T1000 (cell line): ENCODE data around the gene PTPRN2.
"Not testable (repeated sequence)": the region's sequence is repeated elsewhere in the genome, so short reads cannot be mapped to it uniquely, and the experiment has no call there.

Experiments
- DNase-seq: peaks from one replicate; lab custom pipeline; 2025; ENCODE audit warnings: mixed read lengths; lab: John Stamatoyannopoulos, UW

PTPRN2 gene

GRCh38 chr7:157715071-157715937 is 872.3 kb downstream of the PTPRN2 start:
- no peak for DNase-seq

DNA sequence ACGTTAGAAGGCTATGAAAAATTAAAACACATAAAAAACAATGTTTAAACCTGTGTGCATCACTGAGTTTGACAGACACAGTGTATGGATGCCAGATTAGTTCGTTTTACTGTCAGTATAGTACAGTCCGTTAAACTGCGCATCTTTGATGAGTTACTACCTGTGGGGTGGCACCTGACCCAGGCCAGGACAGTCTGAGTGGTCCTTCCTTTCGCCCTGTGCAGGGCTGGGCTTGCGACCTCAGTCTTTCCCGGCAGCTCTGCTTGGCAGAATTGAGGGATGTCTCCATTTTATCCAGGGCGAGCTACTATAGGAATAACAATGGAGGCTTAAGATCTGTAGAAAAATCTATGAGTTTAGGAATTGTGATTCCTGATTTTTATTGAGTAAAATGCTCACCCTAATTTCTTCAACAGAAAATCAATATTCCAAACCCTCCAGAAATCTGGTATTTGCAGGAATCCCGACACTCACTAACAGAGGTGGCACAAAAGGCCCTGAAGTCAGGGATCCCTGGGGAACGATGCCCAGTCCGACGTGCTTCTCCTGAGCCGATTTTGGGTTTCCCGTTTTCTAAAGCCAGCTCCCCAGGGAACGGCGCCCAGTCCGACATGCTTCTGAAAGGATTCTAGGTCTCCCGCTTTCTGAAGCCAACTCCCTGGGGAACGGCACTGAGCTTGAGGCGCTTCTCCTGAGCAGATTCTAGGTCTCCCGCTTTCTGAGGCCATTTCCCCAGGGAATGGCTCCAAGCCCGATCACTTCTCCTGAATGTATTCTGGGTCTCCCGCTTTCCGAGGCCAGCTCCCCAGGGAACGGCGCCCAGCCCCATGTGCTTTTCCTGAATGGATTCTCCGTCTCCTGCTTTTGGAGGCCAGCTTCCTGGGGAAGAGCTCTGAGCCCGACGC is 873.2 kb downstream of the PTPRN2 start:
- no peak for DNase-seq

DNA sequence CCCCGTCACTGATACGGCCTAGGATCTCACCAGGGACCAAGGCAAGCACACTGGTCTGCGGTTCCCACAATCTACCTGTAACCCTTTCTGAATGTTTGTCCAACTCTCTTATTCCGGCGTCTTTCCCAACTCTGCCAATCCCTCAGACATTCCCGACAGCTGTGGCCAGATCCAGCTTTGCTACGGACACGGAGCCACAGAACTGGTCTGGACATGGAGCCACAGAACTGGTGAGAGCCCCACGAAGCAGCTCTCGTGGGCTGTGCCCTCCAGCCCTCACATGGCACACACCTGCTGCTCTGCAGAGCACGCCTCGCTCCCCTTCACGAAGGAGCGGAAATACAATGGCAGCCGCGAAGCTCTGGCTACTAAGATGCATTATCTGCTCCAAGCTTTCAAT is 874.0 kb downstream of the PTPRN2 start:
- no peak for DNase-seq

DNA sequence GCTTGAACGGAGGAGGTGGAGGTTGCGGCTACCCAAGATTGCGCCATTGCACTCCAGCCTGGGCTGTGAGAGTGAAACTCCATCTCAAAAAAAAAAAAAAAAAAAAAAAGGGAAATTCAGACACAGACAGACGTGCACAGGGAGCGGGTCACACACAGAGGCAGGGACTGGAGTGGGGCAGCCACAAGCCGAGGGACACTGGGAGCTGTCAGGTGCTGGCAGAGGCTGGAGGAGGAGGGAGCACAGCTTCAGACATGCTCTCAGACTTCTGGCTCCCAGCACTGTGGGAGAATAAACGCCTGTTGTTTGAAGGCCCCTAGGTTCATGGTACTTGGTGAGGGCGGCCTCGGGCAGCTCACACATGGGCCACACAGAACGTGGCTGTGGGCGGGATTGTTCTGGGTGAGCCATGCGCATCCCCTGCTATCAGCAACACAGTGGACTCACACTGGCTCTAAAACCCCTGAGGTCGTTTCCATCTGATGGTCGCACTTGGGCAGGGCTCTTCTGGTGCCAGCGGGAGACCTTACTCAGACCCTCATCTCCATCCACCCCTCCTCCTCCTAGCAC is 874.9 kb downstream of the PTPRN2 start:
- no peak for DNase-seq

DNA sequence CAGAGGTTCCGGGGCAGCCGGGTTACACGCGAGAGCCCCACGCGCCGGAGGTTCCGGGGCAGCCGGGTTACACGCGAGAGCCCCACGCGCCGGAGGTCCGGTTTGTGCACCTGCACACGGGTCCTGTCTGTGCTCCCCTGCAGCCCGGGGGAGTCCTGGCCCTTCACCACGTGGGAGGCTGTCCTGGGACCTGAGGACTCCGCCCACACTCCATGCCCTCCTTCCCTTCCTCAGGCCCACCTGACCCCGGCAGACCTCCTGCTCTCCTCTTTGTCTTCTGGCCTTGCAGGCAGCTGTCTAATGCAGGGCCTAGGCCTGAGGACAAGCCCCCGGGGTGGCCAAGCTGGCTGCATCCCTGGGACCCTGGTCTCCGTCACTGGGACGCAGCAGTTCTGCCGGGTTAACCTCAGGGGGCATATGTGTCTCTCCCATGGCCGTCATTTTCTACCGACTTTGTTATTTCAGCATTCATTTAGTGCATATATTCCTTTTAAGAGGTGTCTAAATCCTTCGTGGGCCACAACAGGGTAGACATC is 876.2 kb downstream of the PTPRN2 start:
- no peak for DNase-seq

GRCh38 chr7:157710396-157710795 is 877.2 kb downstream of the PTPRN2 start:
- DNase-seq = no peak

DNA sequence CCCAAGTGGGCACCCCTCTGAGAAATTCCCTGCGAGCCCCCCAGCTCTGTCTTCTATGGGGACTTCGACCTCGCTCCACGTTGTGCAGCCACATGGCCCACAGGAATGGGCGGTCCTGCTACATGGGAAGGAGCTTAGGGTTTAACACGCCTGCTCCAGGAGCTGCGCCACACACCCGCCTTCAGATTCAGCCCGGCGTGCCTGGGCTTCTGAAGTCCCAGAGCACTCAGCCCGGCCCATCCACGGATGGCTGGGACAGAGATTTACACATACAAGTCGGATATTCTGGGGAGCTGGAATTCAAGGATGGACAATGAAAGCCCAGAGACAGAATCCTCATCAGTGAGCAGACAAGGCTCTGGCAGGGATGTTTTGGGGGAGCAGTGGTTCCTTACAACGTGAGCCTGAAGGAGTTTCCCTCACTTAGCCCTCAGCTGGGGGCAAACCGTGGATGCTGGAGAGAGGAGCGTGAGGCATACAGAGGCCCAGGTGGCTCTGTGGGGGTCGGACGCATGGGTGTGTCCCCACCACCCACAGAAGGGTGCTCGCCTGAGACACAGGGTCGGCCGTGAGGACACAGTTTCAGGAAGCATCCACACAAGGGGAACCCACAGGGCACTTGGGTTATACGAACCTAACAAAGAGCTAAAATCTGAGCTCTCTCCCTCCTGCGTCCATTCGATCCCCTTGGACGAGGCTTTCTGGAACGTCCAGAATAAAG is 877.9 kb downstream of the PTPRN2 start:
- DNase-seq = no peak

- no peak for DNase-seq
These were observed 878.7 kb downstream of the PTPRN2 start for GRCh38 chr7:157708919-157709295.

GRCh38 chr7:157707983-157708918 is 879.4 kb downstream of the PTPRN2 start:
- DNase-seq = no peak

DNA sequence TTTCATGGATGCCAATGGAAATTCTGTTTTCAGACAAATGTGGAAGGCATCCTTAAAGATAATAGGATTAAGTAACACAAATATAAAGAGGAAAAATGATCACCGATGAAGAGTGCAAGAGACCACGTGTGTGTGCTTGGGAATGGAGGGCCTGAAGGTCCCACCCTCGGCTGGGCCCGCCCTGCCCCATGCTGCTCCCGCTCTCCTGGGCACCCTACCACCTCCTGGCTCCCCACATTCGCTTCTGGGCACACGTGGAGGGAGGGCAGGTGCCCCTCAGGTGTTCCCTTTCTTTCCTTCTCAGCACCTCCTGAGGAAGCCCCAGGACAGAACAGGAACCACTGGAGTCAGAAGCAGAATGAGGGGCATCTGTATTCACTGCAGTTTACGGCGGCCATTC is 883.3 kb downstream of the PTPRN2 start:
- no peak for DNase-seq

GRCh38 chr7:157703534-157704195 is 884.0 kb downstream of the PTPRN2 start:
- DNase-seq = no peak

DNA sequence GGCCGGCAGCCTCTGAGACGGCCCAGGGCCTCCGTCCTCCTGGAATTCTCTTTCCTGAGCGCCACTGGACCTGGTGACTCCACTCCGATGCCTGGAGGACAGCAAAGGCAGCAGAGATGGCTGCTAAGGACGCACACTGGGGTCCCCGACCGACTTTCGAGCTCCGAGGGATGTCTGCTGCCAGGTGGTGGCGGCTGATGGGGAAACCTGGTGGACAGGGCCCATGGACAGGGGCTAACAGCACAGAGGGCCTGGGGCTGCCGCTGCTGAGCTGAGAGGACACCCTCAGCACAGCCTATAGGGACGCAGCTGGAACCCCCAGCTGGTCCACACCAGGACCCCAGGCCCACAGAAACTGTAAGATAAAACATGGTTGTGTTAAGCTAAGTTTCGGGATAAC is 884.5 kb downstream of the PTPRN2 start:
- DNase-seq = no peak

DNA sequence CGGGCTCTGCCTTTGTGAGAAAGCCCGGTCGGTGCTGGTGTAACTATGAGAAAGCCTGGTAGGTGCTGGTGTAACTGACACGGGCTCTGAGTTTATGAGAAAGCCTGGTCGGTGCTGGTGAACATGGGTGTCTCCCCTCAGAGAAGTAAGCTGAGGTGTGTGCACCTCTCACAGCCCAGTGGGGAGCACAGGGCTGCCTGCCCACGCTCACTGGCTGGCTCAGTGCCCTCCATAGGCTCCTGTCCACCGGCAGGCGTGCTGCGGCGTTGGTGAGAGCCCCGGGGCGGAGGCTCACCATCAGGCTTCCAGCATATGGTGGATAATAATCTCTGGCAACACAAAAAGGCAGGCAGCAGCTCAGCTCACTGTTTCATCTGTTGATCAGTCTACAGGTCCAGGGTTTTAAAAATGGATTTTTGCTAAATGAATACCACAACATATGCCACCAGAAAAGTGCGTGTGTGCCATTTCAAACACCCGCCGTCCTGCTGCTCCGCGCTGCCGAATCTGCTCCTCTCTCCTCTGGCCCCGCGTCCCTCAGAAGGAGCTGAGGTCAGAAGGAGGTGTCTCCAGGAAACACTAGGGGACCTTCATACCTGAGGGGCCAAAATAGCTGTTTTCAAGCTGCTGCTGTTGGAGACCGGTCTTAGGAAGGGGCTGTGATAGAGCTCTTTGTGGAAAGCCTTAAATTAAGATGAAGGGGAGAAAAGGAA is 885.2 kb downstream of the PTPRN2 start:
- no peak for DNase-seq

GRCh38 chr7:157701395-157702180 is 886.0 kb downstream of the PTPRN2 start:
- not testable (repeated sequence) for DNase-seq

- no peak for DNase-seq
These were observed 887.2 kb downstream of the PTPRN2 start for GRCh38 chr7:157700231-157701005.

- no peak for DNase-seq
These were observed 888.1 kb downstream of the PTPRN2 start for GRCh38 chr7:157699357-157700013.

DNA sequence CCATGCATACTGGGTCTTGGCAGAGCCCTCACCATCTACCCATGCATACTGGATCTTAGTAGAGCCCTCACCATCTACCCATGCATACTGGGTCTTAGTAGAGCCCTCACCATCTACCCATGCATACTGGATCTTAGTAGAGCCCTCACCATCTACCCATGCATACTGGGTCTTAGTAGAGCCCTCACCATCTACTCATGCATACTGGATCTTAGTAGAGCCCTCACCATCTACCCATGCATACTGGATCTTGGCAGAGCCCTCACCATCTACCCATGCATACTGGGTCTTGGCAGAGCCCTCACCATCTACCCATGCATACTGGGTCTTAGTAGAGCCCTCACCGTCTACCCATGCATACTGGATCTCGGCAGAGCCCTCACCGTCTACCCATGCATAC is 890.3 kb downstream of the PTPRN2 start:
- not testable (repeated sequence) for DNase-seq
